Measurements from ENCODE around the gene CCDC90B.
"Not testable (repeated sequence)": the region's sequence is repeated elsewhere in the genome, so short reads cannot be mapped to it uniquely, and the experiment has no call there.

The CCDC90B gene, protein sequence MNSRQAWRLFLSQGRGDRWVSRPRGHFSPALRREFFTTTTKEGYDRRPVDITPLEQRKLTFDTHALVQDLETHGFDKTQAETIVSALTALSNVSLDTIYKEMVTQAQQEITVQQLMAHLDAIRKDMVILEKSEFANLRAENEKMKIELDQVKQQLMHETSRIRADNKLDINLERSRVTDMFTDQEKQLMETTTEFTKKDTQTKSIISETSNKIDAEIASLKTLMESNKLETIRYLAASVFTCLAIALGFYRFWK

DNA sequence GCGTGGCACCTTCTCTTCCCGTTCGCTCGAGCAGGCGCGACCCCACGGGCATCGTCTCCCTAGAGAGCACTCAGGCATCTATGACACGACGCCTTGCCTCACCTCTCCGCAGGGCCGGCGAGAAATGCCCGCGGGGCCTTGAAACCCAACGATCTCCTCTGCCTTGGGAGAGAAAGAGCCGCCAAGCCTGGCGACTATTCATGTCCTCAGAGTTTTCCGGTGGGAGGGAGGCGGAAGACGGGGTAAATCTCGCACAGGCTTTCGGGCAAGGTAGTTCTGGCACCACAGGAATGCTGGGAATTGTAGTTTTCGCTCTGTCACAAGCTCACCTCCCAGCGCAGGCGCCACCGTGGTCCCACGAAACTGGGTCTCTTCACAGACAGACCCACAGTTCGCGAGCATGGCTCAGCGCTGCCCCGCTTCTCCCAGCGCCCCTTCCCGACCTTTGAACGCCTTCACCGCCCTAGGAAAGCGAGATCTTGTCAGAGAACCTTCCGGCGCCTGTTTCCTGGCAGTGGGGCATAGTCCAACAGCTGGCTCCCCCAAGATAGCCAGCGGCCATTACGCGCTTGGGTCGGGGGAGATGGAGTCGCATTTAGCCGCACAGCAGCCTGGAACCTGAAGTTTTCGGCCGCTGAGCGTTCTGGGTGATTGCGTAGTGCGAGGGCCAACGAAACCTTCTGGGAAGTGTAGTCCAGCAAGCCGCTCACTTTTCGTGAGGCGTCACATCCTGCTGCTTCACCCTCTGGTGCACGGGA is at the start of gene CCDC90B:
TSS of gene CCDC90B (minus strand) at position 597 of the 758 bp plus-strand sequence. CDS start at position 202, 395 bp downstream.
- peak; percentile 100 for DNase-seq

DNA sequence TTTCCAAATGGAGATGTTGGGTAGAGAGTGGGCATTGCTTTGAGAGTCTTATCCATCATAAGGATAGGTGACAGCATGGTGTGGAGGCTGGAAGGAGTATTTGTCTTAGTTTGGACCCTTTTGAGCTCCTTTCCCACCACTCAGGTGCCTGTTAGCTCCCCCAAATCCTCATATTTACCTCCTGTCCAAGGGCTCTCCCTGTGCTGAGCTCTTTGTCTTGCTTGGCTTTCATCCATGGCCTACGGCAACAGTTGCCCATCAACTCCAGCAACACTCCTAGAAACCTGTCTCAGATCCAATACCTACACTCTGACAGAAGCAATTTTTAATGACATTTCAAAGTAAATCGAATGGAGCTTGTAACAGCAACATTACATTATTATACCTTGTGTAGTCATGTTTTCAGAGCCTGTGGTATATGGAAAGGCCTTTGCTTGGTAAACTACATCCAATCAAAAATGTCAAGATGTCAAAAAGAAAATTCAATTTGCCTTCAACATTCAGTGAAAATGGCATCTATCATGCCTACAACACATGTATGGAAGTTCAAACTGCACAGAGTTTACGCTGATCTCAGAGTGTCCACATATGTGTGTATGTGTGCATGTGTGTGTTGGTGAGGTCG is 49.4 kb upstream of the CCDC90B start:
- DNase-seq = no peak

DNA sequence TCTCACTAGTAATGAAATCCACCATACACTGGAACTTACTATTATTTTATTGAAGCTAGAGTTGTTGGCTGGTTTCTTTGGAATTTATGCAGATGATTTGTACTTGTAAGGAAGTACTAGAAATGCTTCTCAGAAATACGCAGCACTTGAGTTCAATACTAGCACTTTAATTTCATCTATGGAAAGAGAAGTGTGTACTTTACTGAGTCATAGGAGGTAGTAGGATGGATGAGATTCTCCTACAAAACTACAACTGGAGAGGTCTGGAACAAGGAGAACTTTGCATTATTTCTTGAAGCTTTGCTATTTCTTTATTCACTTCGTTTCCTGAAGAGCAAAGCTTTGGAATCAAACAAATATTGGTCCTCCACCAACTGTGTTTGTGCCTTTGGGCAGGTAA is 44.1 kb upstream of the CCDC90B start:
- DNase-seq = no peak

DNA sequence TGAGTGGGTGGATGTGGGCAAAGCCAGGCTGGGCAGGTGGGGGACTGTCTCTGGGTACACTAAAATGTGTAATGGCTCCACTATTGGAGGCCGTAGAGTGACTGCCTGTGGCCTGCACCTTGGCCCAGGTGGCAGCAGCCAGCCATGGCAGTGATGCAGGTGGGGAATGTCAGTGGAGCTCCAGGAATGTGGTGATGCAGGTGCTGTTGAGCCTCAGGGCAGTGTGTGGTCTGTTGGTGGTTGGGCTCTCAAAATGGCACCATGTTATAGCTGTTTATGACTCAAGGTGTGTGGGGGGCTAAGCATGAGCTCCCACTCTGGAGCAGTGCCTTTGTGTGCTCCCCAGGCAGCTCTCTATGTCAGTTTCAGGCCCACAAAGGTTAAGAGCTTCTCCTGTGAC is 40.2 kb upstream of the CCDC90B start:
- DNase-seq = no peak

DNA sequence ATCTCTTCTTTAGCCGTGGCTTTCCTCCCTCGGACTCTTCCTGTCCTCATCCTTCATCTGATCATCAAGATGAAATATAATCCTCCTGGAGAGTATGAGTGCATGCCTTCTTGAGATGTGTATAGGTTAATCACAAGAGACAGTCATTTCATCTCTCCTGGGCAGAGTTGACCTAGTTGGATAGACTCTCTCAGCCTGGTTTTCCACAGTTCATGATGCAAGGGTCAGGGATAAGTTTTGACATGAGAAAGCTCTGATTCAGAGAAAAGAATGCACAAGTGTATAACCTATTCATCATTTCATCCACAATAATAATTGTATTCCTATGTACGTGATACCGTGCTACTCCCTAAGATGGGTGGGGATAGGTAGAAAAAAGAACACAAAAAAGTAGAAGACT is 33.2 kb upstream of the CCDC90B start:
- no peak for DNase-seq

DNA sequence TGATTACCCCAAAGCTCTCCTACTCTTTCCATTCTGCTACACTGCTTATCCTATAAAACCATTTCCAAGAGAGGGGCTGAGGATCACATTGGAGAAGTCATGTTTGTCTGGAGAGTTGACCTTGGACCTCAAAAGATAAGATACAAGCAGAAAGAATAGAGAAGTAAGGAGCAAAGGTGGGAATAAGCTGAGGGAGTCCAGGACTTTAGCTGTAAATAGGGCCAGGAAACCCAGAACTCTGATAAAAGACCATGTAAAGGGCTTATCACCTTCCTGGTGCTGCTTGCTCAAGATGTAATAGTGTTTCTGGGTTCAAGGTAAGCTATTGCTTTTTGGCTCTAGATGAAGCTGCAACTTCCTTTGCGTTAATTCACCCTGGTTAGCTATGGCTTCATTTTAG is 32.8 kb upstream of the CCDC90B start:
- no peak for DNase-seq

DNA sequence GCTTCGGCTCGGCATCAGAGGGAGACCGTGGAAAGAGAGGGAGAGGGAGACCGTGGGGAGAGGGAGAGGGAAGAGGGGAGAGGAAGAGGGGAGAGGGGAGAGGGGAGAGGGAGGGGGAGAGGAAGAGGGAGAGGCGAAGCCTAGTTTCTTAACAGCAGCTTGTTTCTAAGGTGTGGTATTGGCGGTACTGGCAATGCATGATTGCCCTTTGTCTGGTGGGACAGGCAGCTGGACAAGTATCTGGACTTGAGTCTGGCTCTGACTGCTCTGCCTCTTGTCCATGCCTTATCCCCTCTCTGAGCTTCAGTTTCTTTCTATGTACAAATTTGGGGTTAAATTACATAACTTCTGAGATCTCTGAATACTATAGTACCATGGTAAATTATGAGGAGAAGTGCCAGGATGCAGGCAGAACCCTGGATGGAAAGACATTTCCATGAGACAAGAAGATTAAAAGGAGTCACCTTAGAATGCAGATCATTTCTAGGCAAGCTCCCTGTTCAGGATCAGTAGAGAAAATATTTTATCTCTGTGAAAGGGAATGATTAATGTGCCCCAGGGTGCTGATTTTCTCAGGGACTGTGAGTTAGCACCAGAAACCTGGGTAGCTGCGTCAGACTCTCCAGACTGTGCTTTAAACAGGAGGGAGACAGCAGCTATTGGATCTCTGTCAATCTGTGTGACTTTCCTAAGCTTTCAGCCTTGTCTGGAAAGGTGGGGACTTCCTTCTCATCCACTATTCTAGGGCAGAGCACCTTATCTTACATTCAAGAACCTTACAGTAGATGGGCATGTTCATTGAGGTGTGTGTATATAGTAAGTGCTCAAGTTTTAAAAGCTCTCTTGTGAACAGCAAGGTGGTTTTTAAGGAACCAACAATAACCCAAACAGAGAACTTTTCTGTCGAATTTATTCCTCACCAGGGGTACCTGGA is 31.9 kb upstream of the CCDC90B start:
- DNase-seq = no peak

DNA sequence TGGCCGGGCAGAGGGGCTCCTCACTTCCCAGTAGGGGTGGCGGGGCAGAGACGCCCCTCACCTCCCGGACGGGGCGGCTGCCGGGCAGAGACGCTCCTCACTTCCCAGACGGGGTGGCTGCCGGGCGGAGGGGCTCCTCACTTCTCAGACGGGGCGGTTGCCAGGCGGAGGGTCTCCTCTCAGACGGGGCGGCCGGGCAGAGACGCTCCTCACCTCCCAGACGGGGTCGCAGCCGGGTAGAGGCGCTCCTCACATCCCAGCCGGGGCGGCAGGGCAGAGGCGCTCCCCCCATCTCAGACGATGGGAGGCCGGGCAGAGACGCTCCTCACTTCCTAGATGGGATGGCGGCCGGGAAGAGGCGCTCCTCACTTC is 30.7 kb upstream of the CCDC90B start:
- not testable (repeated sequence) for DNase-seq

DNA sequence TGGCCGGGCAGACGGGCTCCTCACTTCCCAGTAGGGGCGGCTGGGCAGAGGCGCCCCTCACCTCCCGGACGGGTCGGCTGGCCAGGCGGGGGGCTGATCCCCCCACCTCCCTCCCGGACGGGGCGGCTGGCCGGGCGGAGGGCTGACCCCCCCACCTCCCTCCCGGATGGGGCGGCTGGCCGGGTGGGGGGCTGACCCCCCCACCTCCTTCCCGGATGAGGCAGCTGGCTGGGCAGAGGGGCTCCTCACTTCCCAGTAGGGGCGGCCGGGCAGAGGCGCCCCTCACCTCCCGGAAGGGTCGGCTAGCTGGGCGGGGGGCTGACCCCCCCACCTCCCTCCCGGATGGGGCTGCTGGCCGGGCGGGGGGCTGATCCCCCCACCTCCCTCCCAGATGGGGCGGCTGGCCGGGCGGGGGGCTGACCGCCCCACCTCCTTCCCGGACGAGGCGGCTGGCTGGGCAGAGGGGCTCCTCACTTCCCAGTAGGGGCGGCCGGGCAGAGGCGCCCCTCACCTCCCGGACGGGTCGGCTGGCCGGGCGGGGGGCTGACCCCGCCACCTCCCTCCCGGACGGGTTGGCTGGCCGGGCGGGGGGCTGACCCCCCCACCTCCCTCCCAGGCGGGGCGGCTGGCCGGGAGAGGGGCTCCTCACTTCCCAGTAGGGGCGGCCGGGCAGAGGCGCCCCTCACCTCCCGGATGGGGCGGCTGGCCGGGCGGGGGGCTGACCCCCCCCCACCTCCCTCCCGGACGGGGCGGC is 30.2 kb upstream of the CCDC90B start:
- DNase-seq = not testable (repeated sequence)

DNA sequence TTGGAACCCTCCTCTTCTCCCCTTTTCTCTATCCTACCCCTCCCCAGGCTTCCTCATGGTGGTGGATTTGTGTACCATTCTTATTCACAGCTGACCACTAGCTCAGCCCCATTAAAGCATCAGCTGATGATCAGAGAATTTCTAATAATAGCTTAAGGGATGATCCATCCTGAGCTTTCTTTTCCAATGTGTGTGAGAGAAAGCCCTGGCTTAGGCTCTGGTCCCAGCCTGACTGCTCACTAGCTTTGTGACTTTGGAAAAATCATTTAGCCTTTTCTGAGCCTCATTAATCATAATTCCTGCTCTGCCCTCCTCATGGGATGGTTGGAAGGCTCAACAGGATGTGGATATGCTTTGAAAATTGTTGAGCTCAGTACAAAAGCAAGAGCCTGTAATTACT is 26.3 kb upstream of the CCDC90B start:
- DNase-seq = no peak

DNA sequence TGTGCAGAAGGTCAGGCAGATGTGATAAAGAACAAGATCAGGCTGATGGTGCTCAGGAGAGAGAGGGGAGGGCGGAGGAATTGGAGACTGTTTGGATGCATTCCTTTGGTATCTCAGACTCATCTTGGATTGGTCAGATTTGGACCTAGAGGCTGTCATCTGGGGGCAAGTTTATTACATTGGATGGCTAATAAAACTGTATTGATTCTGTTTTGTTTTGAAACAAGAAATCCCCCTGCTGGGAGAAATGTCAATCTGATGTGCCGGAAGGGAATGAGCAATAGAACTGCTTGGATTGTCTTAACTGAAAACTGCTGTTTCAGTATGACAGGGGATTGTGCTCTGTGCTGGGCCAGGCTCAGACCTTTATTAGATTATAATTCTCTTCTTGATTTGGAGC is 25.5 kb upstream of the CCDC90B start:
- DNase-seq = peak; percentile 46

DNA sequence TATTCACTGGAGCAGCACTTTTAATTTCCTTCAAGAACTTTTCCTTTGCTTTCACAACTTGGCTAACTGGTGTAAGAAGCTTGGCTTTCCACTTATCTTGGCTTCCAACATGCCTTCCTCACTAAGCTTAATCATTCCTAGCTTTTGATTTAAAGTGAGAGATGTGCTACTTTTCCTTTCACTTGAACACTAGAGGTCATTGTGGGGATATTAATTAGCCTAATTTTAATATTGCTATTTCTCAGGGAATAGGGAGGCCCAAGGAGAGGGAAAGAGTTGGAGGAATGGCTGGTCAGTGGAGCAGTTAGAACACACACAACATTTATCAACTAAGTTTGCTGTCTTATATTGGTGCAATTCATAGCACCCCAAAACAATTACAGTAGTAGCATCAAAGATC is 24.6 kb upstream of the CCDC90B start:
- DNase-seq = no peak

DNA sequence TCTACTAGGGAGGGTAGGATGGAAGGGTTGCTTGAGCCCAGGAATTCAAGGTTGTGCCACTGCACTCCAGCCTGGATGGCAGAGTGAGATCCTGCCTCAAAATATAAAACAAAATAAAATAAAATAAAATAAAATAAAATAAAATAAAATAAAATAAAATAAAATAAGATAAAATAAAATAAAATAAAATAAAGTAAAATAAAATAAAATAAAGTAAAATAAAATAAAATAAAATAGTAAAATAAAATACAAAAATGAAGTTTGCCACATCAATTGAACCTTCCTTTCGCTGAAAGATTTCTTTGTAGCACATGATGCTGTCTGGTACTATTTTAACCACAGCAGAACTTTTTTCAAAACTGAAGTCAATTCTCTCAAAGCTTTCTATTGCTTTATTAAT is 22.4 kb upstream of the CCDC90B start:
- DNase-seq = not testable (repeated sequence)

DNA sequence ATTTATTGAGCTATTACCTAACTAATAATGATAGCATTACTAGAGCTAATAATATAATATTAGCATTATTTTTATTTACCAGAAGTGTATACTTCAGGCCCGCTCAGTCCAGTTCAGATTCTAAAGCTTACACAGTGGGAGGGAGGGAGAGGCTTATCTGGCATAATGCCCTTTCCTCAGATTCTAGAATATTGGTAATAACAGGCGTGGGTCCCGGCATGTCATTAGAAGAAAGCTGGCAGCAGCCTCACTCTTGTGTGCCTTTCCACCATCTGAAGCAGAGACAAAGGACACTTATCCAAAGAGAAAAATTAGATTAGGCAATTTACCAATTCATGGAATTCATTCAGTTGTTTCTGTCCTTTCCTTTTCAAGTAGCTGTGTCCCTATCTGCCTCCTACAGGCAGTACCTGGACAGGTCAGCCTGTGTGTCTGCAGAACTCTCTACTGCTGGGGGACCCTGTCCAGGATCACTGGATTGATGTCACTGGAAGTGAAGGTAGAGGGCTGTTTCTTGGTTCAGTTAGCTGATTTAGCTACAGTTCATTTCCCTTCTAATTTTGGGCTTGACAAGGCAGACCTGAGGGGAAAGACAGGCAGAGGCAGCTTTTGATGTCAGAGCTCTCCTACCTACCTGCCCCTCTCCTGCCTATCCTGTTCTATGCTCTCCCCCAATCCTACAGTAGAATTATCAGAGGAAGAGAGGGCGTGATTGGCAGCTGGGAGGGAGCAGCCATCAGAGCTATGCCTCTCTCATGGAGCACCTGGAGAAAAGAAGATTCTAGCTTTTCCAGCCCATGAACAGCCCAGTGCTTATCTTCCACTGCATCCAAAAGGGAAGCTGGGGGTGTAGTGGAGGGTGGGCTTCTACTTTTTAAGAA is 20.3 kb upstream of the CCDC90B start:
- no peak for DNase-seq

DNA sequence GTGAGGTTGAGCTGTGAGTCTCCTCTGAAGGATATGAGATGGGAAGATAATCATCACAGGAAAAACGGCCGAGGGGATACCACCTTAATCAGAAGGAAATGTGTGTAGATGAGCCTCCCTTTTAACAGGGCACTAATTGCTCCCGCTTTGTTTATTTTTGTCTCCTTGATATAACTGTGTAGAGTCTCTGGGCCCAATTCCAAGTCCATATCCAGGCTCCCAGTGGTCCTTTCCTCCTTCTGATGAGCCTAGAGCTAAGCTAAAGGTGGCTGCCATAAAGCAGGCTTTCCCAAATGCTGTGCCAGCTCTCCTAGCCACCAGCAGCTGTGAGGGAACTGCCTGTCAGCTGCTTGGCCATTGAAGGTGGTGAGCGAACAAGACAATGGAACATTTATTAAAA is 17.1 kb upstream of the CCDC90B start:
- DNase-seq = no peak

DNA sequence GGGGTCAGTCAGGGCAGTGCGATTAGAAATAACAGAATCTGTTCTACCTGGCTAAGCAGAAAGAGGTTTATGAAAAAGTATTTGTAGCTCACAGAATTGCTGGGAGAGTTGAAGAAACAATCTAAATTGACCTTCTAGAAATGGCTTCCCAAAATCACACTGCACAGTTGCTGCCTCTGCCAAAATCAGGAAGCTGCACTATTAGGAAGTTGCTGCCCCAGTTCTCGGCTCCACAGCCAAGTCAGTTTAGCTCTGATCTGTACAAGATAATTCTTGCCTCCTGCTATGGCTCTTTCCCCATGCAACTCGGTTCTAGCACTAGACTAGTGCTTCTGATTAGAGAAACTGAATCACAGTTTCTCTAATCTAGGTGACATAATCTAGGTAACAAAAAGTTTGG is 16.0 kb upstream of the CCDC90B start:
- no peak for DNase-seq

DNA sequence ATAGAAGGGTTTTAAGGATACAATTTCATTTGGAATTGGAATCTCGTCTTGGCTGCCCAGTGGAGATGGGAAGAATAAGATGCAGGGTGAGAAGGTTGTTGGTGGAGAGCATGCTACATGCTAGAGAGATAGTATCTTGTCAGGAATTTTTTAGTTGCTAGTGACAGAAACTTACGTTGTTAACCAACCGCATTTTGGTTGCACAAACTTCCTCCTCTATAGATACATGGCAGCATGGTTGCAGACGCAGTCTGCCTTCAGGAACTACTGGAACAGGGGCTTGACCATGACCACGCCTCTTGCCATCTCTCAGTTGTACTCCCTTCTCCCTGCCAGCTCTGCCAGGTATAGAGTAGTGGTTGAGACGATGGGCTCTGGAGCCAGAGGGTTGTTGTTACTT is 13.5 kb upstream of the CCDC90B start:
- no peak for DNase-seq

DNA sequence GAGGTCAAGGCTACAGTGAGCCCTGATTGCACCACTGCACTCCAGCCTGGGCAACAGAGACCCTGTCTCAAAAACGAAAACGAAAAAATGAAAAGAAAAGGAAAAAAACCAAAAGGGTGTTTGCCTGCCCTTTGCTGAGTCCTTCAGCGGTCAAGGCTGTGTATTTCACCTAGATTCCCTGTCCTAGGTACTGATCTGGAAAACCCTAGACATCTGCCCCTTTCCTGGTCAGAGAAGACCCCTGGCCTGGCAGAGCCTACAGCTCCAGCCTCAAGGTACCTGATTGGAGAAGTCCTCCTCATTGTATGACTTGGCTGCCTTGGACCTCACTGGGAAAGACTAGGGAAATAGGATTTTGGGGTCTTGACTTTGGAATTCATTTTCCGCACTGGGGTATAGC is 8.0 kb upstream of the CCDC90B start:
- no peak for DNase-seq

DNA sequence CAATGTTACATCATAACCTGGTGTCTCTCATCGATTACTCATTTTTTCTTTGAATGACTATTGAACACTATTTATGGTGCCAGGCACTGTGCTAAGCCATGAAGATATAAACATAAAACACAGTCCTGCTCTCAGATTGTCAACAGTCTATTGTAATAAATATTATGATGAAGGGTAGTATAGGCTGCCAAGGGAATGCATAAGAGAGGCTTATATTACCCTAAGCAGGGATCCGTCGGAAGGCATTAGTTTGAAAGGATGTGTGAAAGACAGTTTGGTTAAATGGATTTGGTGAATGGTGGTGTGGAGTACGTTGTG is 7.2 kb upstream of the CCDC90B start:
- no peak for DNase-seq

DNA sequence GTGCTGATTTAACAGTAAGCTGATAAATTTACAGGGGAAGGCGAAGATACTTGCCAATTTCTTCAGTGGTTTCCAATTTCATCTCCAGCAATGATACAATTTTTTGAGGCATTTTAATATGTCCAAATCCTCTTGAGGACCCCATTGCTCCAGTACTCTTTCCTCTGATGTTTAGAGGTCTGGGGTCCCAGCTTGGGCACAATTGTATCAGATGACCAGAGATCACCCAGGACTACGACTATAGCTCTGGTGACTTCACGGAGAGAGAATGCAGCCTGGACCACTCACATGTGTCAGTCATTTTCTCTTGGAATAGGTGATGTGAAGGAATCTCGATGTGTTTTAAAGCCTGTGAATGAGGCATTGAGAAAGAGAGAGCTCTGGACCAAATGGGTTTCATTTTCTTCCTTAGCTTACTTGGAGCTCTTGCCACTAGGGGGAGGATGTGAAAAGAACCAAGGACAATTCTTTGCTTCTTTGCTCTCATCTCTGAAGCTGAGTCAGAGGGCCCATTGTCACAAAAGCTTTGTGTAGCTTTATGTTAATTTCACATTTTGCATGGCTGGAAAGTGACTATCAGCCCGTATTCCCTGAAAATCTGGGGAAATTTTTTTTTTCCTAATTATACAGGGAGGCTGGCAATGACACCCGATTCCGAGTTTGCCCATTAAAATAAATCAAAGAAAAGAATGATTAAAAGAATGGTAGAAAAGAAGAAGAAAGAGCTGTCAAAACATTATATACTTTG is 6.7 kb upstream of the CCDC90B start:
- DNase-seq = peak; percentile 48

DNA sequence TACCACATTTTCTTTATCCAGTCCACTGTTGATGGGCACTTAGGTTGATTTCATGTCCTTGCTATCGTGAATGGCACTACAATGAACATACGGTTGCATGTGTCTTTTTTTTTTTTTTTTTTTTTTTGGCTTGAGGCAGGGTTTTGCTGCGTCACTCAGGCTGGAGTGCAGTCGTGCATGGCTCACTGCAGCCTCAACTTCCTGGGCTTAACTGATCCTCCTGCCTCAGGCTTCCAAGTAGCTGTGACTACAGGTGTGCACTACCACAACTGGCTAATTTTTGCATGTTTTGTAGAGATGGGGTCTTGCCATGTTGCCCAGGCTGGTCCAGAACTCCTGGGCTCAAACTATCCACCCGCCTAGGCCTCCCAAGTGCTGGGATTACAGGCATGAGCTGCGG is 1.5 kb upstream of the CCDC90B start:
- DNase-seq = no peak
